Measurements from ENCODE around the gene UGT1A9. TPM values are rescaled to one million over a fixed set of nuclear protein-coding genes. Genes with fewer than 3 reads are reported as not detected.

Gene UGT1A9
- total and polyA plus RNA-seq, 2 experiments from 2014 or later: not detected

DNA sequence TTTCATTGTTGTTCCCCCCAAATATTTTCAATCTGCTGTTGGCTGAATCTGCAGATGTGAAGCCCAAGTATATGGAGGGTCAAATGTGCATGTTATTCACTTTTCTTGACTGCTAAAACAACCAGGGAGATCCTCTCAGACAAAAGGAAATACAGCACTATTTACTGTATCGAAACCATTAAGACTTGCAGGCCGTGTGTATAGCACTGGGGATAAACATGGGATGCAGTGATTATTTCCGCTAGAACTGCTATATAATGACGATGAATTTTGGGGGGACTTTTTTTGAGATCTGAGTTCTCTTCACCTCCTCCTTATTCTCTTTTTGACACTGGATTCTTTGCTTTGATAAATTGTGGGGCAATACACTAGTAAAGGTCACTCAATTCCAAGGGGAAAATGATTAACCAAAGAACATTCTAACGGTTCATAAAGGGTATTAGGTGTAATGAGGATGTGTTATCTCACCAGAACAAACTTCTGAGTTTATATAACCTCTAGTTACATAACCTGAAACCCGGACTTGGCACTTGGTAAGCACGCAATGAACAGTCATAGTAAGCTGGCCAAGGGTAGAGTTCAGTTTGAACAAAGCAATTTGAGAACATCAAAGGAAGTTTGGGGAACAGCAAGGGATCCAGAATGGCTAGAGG lies 84.9 kb downstream of the UGT1A9 start (continued):
- TF ChIP-seq ZNF462 (CRISPR knock-in tag; IDR thresholded peaks at IDR 0.05) (no peak), EZH2 (IDR thresholded peaks at IDR 0.05; ENCODE audit: low read depth, unreplicated experiment) (no peak), ETS1 (IDR thresholded peaks at IDR 0.05) (no peak), EZH2phosphoT487 (IDR thresholded peaks at IDR 0.05; ENCODE audit: unreplicated experiment) (no peak), STAT1 (IDR thresholded peaks at IDR 0.05; ENCODE audit: unreplicated experiment) (no peak)
- TF ChIP-seq, protein P1, sequence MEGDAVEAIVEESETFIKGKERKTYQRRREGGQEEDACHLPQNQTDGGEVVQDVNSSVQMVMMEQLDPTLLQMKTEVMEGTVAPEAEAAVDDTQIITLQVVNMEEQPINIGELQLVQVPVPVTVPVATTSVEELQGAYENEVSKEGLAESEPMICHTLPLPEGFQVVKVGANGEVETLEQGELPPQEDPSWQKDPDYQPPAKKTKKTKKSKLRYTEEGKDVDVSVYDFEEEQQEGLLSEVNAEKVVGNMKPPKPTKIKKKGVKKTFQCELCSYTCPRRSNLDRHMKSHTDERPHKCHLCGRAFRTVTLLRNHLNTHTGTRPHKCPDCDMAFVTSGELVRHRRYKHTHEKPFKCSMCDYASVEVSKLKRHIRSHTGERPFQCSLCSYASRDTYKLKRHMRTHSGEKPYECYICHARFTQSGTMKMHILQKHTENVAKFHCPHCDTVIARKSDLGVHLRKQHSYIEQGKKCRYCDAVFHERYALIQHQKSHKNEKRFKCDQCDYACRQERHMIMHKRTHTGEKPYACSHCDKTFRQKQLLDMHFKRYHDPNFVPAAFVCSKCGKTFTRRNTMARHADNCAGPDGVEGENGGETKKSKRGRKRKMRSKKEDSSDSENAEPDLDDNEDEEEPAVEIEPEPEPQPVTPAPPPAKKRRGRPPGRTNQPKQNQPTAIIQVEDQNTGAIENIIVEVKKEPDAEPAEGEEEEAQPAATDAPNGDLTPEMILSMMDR (conservative IDR thresholded peaks at IDR 0.05; ENCODE audit: low read depth in 2 of 2): no peak

All from GM23338 (cell line).